ENCODE measurements around the gene TMOD2.

DNA sequence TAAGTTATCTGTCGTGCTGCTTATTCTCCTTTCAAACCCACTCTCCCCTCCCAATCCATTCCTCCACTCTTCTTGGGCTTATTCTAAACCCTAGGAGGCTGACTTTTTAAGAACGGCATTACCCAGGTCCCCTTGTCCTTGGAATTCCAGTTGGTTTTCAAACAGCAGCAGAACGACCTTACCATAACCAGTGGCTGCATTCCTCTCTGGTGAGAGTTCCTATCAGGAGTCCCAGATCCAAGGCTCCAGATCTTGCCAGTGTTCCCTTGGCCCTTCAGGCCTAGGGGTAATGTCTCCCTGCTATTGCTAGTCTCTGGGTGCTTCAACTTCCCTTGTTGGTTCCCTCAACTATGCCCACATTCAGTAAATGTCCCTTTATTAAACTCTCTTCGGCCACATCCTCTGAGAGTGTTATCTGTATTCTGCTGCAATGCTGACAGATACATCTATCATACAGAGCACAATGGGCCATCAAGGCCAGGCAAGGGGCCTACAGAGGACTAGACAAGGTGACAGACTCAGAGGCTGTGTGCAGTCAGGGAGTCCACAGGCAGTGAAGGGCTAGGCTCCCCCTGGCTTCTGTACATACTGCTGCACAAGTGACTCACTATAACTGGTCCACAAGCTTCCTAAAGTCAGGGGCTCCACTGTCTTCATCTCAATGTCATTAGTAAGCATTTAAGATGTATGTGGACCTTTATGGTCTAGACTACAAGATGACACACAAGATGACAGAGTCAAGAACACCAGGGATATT lies 24.1 kb upstream of the TMOD2 start:
- TF ChIP-seq, protein P1, sequence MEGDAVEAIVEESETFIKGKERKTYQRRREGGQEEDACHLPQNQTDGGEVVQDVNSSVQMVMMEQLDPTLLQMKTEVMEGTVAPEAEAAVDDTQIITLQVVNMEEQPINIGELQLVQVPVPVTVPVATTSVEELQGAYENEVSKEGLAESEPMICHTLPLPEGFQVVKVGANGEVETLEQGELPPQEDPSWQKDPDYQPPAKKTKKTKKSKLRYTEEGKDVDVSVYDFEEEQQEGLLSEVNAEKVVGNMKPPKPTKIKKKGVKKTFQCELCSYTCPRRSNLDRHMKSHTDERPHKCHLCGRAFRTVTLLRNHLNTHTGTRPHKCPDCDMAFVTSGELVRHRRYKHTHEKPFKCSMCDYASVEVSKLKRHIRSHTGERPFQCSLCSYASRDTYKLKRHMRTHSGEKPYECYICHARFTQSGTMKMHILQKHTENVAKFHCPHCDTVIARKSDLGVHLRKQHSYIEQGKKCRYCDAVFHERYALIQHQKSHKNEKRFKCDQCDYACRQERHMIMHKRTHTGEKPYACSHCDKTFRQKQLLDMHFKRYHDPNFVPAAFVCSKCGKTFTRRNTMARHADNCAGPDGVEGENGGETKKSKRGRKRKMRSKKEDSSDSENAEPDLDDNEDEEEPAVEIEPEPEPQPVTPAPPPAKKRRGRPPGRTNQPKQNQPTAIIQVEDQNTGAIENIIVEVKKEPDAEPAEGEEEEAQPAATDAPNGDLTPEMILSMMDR (IDR thresholded peaks at IDR 0.05) = no peak
- no peak for TF ChIP-seq POLR2A (IDR thresholded peaks at IDR 0.05)

All from thyroid gland (tissue), 4 donors.